Endothelial cell of umbilical vein (primary cell): ENCODE measurements around the gene TRPM5. TPM values are rescaled to one million over a fixed set of nuclear protein-coding genes. Genes with fewer than 3 reads are reported as not detected.

Source experiments
- BruUV-seq: library from RNA; stranded (reverse); fragments of 400-500 nt; replicated peaks from 2 replicates; lab custom pipeline; 2021; lab: Mats Ljungman, UMichigan
- CTCF ChIA-PET: fragments of 300-600, 350-600 bp; sonication (Branson Sonifier 250); formaldehyde crosslinking; loops from one replicate; lab custom pipeline; 2021; ENCODE audit warnings: antibody characterized with exemption, inconsistent platforms; lab: Charles Lee
- POLR2A ChIA-PET: fragments of 300-600, 350-600 bp; sonication (Branson Sonifier 250); formaldehyde crosslinking; loops from one replicate; lab custom pipeline; 2021; ENCODE audit warnings: antibody characterized with exemption, inconsistent platforms; lab: Charles Lee
- DNase-seq: peaks from one replicate; pipeline ENCODE4 v3.0.0-alpha.2; 2011; ENCODE audit warnings: low read depth, low spot score
- FAIRE-seq: peaks from 2 replicates; lab custom pipeline; 2011; peaks lifted over from hg19 to GRCh38; lab: Jason Lieb, UNC
- H2AFZ ChIP-seq: 2 replicates; pipeline ENCODE4 v1.6.0; 2012; ENCODE audit warnings: low read depth, low read length, control low read depth, inconsistent platforms
- H3K27ac ChIP-seq: 2 replicates; pipeline ENCODE4 v1.5.1; 2011; ENCODE audit warnings: low read depth, mild to moderate bottlenecking, control low read depth, low read length, moderate library complexity; ENCODE audit not compliant: insufficient read depth
- H3K27me3 ChIP-seq, 2 experiments: 2 replicates each; pipeline versions ENCODE4 v1.6.0 to v1.6.1; 2011; ENCODE audit warnings: low read length in 2 of 2, mixed read lengths in 1 of 2; ENCODE audit not compliant: control insufficient read depth in 2 of 2, insufficient read depth in 2 of 2
- H3K36me3 ChIP-seq, 2 experiments: 2 replicates in 1 of 2; 3 replicates in 1 of 2; pipeline ENCODE4 v1.5.1; 2011; ENCODE audit warnings: low read length in 2 of 2, mild to moderate bottlenecking in 1 of 2, moderate library complexity in 1 of 2; ENCODE audit not compliant: control insufficient read depth in 2 of 2, insufficient read depth in 2 of 2; ENCODE audit errors: extremely low read depth in 1 of 2
- H3K4me1 ChIP-seq: 3 replicates; pipeline ENCODE4 v1.5.1; 2011; ENCODE audit warnings: mild to moderate bottlenecking, low read length; ENCODE audit not compliant: control insufficient read depth, insufficient read depth; ENCODE audit errors: extremely low read depth
- H3K4me2 ChIP-seq: 2 replicates; pipeline ENCODE4 v1.6.1; 2011; ENCODE audit warnings: low read length, control low read depth, mixed read lengths; ENCODE audit not compliant: insufficient read depth
- H3K4me3 ChIP-seq, 3 experiments: fragments of 200-600 bp in 1 of 3; sonication (generic), shearing (Covaris generic) in 1 of 3; replicated peaks in 1 of 3; 2 replicates each; pipeline ENCODE4 v1.5.1; 2011 to 2016; ENCODE audit warnings: control low read depth in 3 of 3, low read length in 3 of 3, mild to moderate bottlenecking in 2 of 3, inconsistent platforms in 1 of 3, low read depth in 1 of 3, moderate library complexity in 1 of 3; ENCODE audit not compliant: insufficient read depth in 1 of 3
- H3K79me2 ChIP-seq: 2 replicates; pipeline ENCODE4 v1.6.0; 2012; ENCODE audit warnings: low read length, inconsistent platforms; ENCODE audit not compliant: control insufficient read depth, insufficient read depth
- H3K9ac ChIP-seq: replicated peaks from 2 replicates; pipeline ENCODE3; 2011; ENCODE audit warnings: low read length, control low read depth; ENCODE audit not compliant: insufficient read depth; ENCODE audit errors: extremely low read depth
- H3K9me1 ChIP-seq: replicated peaks from 3 replicates; pipeline ENCODE4 v1.6.0; 2011; ENCODE audit warnings: mild to moderate bottlenecking, low read length; ENCODE audit not compliant: control insufficient read depth, insufficient read depth; ENCODE audit errors: extremely low read depth
- H3K9me3 ChIP-seq: replicated peaks from 2 replicates; pipeline ENCODE4 v1.5.1; 2012; ENCODE audit warnings: low read length, inconsistent platforms; ENCODE audit not compliant: control insufficient read depth, insufficient read depth
- H4K20me1 ChIP-seq: replicated peaks from 2 replicates; pipeline ENCODE3; 2011; ENCODE audit warnings: mild to moderate bottlenecking, low read length; ENCODE audit not compliant: control insufficient read depth, insufficient read depth; ENCODE audit errors: extremely low read depth
- EZH2 ChIP-seq: IDR thresholded peaks from 2 replicates; pipeline ENCODE4 v1.6.1; 2012; ENCODE audit warnings: borderline replicate concordance, low read depth, mild to moderate bottlenecking, moderate library complexity, low read length, inconsistent platforms; ENCODE audit not compliant: severe bottlenecking
- GATA2 ChIP-seq: IDR thresholded peaks from 2 replicates; pipeline ENCODE4 v1.7.0; 2011; ENCODE audit warnings: low read depth, mild to moderate bottlenecking, moderate library complexity, mixed read lengths, low read length; ENCODE audit not compliant: insufficient read length, insufficient read depth
- JUN ChIP-seq: IDR thresholded peaks from 2 replicates; pipeline ENCODE4 v1.6.1; 2011; ENCODE audit warnings: borderline replicate concordance, low read depth; ENCODE audit not compliant: insufficient read length, insufficient read depth
- POLR2A ChIP-seq: IDR thresholded peaks from 2 replicates; pipeline ENCODE4 v1.6.1; 2012; ENCODE audit warnings: low read depth, mild to moderate bottlenecking, control low read depth, low read length
- POLR2AphosphoS5 ChIP-seq: IDR thresholded peaks from 2 replicates; pipeline ENCODE4 v1.6.1; 2012; ENCODE audit warnings: low read depth, mild to moderate bottlenecking, control low read depth, low read length, moderate library complexity; ENCODE audit not compliant: insufficient read depth
- dilution Hi-C: fragments of 300-500 bp; cut with MboI; formaldehyde crosslinking; loops from one replicate; pipeline ENCODE4 v1.15.0; 2019; ENCODE audit warnings: low sequenced_read_pairs; ENCODE audit not compliant: extremely low pct_ligation_motif_present
- intact Hi-C: fragments of 100-400 bp; cut with micrococcal nuclease; formaldehyde crosslinking; loops from one replicate; pipeline ENCODE4 v1.10.0; 2022
- polyA plus RNA-seq, 4 experiments: library from polyadenylated mRNA; depleted of rRNA in 3 of 4; stranded (reverse) in 3 of 4; unstranded in 1 of 4; fragments of >200 nt; gene quantifications; 2 replicates each; pipeline versions ENCODE4 v1.2.1 to v1.2.3, GENCODE V29; 2011 to 2012; ENCODE audit warnings: missing spikeins in 1 of 4
- total RNA-seq: library from RNA; stranded (reverse); gene quantifications from 2 replicates; pipeline ENCODE4 v1.2.3, GENCODE V29; 2021
- TF ChIP-seq, protein P1 (sequence below), 2 donors: IDR thresholded peaks; 1 replicate in 1 of 2; 2 replicates in 1 of 2; pipeline ENCODE4 v1.5.1; 2011; ENCODE audit warnings: low read length in 2 of 2, mild to moderate bottlenecking in 2 of 2, moderate library complexity in 2 of 2, control low read depth in 1 of 2, inconsistent platforms in 1 of 2, low read depth in 1 of 2; ENCODE audit not compliant: insufficient read depth in 1 of 2; ENCODE audit errors: extremely low read depth in 1 of 2

The TRPM5 gene
- total and polyA plus RNA-seq, 2 donors (not counting 3 experiments of a cell fraction or from before 2014, with no cell fraction given), result not detected

DNA sequence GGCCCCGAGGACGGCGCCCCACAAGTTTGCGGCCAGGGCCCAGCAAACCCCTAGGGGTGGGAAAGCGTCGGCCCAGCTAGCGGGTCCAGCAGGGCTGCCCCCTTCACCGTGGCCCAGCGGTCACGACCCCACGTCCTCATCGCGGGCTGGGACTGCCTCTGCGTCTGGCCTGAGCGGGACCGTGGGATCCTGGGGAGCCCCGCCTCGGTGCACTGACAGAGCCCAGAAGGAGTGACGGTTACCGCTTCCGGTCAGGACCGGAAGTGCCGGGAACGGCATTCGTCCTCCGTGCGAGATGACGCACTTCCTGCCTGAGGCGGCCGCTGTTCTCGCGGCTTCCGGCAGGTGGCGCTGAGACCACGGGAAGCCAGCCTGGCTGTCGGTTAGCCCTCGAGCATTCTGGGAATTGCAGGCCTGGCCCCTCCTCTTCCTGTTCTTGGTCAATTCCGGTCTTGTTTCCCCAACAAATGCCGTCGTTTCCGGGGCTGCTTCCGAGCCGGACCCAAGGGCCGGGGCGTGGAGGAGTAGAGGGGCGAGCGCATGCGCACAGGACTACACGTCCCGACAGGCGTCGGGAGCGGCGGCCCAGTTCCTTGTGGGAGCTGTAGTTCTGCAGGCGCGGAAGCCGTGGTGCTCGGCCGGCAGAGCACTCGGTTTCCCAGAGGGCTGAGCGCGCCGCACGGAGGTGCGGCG lies 44.1 kb downstream of the TRPM5 start, which contains the start of gene TSSC4:
Gene TSSC4 (plus strand): TSS at position 682 of the 693 bp plus-strand sequence. CDS start 1,884 bp downstream, outside the sequence.
- H3K36me3 ChIP-seq, result peaks cover 7 to 35% of the 10 kb centered on the region in 2 experiments
- peaks cover 17% of the 10 kb centered on the region for H3K79me2 ChIP-seq
- BruUV-seq, result no TSS peak
- dilution Hi-C loops, result no loop called here
- H3K4me3 ChIP-seq, result peak within 1 kb of the TSS; percentile 56 to 86 (median 81)
- peaks cover 18% of the 10 kb centered on the region for H3K4me1 ChIP-seq
- H3K9me1 ChIP-seq, result no peaks in the 10 kb centered on the region
- POLR2A ChIA-PET, result interaction anchor here (0.6 to 2.1 kb wide), 6 partner anchors 13 to 692 kb away, joined by 3 to 12 read pairs (median 5); partner anchors contain the start of gene CD81
- peak within 1 kb of the TSS; percentile 97 for H3K9ac ChIP-seq
- intact Hi-C loops, result loop anchor here (1.0 kb wide), 5 partner anchors 17 to 533 kb away; no protein-coding TSS in a partner anchor
- no peaks in the 10 kb centered on the region for H4K20me1 ChIP-seq
- H3K4me2 ChIP-seq, result peak within 1 kb of the TSS; percentile 82
- TF ChIP-seq, protein P1, sequence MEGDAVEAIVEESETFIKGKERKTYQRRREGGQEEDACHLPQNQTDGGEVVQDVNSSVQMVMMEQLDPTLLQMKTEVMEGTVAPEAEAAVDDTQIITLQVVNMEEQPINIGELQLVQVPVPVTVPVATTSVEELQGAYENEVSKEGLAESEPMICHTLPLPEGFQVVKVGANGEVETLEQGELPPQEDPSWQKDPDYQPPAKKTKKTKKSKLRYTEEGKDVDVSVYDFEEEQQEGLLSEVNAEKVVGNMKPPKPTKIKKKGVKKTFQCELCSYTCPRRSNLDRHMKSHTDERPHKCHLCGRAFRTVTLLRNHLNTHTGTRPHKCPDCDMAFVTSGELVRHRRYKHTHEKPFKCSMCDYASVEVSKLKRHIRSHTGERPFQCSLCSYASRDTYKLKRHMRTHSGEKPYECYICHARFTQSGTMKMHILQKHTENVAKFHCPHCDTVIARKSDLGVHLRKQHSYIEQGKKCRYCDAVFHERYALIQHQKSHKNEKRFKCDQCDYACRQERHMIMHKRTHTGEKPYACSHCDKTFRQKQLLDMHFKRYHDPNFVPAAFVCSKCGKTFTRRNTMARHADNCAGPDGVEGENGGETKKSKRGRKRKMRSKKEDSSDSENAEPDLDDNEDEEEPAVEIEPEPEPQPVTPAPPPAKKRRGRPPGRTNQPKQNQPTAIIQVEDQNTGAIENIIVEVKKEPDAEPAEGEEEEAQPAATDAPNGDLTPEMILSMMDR (IDR thresholded peaks at IDR 0.05; ENCODE audit: extremely low read depth in 1 of 2, insufficient read depth in 1 of 2, low read depth in 1 of 2, low read length in 2 of 2), result peak; percentile 99
- TF ChIP-seq POLR2A (peak; percentile 96), EZH2 (no peak), JUN (peak; percentile 66), GATA2 (no peak), POLR2AphosphoS5 (peak; percentile 98)
- FAIRE-seq (peak; percentile 100), DNase-seq (peak; percentile 100)
- no peaks in the 10 kb centered on the region for H3K27me3 ChIP-seq
- no peaks in the 10 kb centered on the region for H3K9me3 ChIP-seq
- peak within 1 kb of the TSS; percentile 3 for H2AFZ ChIP-seq
- CTCF ChIA-PET, result interaction anchor here (0.6 to 5.0 kb wide), 11 partner anchors 12 to 638 kb away, joined by 3 to 42 read pairs (median 5); partner anchors contain the start of gene CD81
- peak within 1 kb of the TSS; percentile 99 for H3K27ac ChIP-seq
